ENCODE results near the gene FDX2. TPM values are rescaled to one million over a fixed set of nuclear protein-coding genes. Genes with fewer than 3 reads are reported as not detected.

The FDX2 gene
- total and polyA plus RNA-seq, 2 of the 13 experiments (the other 11 are each of a cell fraction or from before 2014, with no cell fraction given), result 21.0 to 24.7 TPM

GRCh38 chr19:10270616-10271394 is 45.0 kb downstream of the FDX2 start, which contains the start of gene ICAM1 (continued):
- TF ChIP-seq, protein P1, sequence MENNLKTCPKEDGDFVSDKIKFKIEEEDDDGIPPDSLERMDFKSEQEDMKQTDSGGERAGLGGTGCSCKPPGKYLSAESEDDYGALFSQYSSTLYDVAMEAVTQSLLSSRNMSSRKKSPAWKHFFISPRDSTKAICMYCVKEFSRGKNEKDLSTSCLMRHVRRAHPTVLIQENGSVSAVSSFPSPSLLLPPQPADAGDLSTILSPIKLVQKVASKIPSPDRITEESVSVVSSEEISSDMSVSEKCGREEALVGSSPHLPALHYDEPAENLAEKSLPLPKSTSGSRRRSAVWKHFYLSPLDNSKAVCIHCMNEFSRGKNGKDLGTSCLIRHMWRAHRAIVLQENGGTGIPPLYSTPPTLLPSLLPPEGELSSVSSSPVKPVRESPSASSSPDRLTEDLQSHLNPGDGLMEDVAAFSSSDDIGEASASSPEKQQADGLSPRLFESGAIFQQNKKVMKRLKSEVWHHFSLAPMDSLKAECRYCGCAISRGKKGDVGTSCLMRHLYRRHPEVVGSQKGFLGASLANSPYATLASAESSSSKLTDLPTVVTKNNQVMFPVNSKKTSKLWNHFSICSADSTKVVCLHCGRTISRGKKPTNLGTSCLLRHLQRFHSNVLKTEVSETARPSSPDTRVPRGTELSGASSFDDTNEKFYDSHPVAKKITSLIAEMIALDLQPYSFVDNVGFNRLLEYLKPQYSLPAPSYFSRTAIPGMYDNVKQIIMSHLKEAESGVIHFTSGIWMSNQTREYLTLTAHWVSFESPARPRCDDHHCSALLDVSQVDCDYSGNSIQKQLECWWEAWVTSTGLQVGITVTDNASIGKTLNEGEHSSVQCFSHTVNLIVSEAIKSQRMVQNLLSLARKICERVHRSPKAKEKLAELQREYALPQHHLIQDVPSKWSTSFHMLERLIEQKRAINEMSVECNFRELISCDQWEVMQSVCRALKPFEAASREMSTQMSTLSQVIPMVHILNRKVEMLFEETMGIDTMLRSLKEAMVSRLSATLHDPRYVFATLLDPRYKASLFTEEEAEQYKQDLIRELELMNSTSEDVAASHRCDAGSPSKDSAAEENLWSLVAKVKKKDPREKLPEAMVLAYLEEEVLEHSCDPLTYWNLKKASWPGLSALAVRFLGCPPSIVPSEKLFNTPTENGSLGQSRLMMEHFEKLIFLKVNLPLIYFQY (CRISPR knock-in tag; IDR thresholded peaks at IDR 0.05; ENCODE audit: borderline replicate concordance), result peak; percentile 80
- TF ChIP-seq RXRA (CRISPR knock-in tag; IDR thresholded peaks at IDR 0.05) (peak; percentile 97), PITX1 (CRISPR knock-in tag; IDR thresholded peaks at IDR 0.05) (peak; percentile 65; the same call in 1 of the 2 replicates), SAFB2 (CRISPR knock-in tag; IDR thresholded peaks at IDR 0.05; ENCODE audit: borderline replicate concordance, low read depth) (peak; percentile 83), ZBTB20 (CRISPR knock-in tag; IDR thresholded peaks at IDR 0.05; ENCODE audit: borderline replicate concordance, low read depth) (0 out of 2 replicates have a peak, but pooled peaks have one; percentile 48), ADNP (CRISPR knock-in tag; IDR thresholded peaks at IDR 0.05) (peak; percentile 80; the same call in 1 of the 2 replicates), ZBTB7B (CRISPR knock-in tag; IDR thresholded peaks at IDR 0.05) (peak; percentile 90; the same call in 1 of the 2 replicates), ZNF776 (CRISPR knock-in tag; IDR thresholded peaks at IDR 0.05) (peak; percentile 57; the same call in 1 of the 2 replicates), ZMYM3 (CRISPR knock-in tag; IDR thresholded peaks at IDR 0.05) (peak; percentile 97), ZSCAN31 (CRISPR knock-in tag; IDR thresholded peaks at IDR 0.05; ENCODE audit: low read depth) (peak; percentile 97), RFXAP (CRISPR knock-in tag; IDR thresholded peaks at IDR 0.05; ENCODE audit: borderline replicate concordance) (peak; percentile 71), SRSF4 (IDR thresholded peaks at IDR 0.05; ENCODE audit: low read depth, low read length, poor library complexity, severe bottlenecking) (no peak), GPN1 (CRISPR knock-in tag; IDR thresholded peaks at IDR 0.05; ENCODE audit: borderline replicate concordance) (no peak)
- TF ChIP-seq, protein P2, sequence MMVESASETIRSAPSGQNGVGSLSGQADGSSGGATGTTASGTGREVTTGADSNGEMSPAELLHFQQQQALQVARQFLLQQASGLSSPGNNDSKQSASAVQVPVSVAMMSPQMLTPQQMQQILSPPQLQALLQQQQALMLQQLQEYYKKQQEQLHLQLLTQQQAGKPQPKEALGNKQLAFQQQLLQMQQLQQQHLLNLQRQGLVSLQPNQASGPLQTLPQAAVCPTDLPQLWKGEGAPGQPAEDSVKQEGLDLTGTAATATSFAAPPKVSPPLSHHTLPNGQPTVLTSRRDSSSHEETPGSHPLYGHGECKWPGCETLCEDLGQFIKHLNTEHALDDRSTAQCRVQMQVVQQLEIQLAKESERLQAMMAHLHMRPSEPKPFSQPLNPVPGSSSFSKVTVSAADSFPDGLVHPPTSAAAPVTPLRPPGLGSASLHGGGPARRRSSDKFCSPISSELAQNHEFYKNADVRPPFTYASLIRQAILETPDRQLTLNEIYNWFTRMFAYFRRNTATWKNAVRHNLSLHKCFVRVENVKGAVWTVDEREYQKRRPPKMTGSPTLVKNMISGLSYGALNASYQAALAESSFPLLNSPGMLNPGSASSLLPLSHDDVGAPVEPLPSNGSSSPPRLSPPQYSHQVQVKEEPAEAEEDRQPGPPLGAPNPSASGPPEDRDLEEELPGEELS (CRISPR knock-in tag; IDR thresholded peaks at IDR 0.05), result peak; percentile 57; the same call in 1 of the 2 replicates
- TF ChIP-seq, protein P3, sequence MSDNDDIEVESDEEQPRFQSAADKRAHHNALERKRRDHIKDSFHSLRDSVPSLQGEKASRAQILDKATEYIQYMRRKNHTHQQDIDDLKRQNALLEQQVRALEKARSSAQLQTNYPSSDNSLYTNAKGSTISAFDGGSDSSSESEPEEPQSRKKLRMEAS (IDR thresholded peaks at IDR 0.05), result peak; percentile 97
- TF ChIP-seq, protein P4, sequence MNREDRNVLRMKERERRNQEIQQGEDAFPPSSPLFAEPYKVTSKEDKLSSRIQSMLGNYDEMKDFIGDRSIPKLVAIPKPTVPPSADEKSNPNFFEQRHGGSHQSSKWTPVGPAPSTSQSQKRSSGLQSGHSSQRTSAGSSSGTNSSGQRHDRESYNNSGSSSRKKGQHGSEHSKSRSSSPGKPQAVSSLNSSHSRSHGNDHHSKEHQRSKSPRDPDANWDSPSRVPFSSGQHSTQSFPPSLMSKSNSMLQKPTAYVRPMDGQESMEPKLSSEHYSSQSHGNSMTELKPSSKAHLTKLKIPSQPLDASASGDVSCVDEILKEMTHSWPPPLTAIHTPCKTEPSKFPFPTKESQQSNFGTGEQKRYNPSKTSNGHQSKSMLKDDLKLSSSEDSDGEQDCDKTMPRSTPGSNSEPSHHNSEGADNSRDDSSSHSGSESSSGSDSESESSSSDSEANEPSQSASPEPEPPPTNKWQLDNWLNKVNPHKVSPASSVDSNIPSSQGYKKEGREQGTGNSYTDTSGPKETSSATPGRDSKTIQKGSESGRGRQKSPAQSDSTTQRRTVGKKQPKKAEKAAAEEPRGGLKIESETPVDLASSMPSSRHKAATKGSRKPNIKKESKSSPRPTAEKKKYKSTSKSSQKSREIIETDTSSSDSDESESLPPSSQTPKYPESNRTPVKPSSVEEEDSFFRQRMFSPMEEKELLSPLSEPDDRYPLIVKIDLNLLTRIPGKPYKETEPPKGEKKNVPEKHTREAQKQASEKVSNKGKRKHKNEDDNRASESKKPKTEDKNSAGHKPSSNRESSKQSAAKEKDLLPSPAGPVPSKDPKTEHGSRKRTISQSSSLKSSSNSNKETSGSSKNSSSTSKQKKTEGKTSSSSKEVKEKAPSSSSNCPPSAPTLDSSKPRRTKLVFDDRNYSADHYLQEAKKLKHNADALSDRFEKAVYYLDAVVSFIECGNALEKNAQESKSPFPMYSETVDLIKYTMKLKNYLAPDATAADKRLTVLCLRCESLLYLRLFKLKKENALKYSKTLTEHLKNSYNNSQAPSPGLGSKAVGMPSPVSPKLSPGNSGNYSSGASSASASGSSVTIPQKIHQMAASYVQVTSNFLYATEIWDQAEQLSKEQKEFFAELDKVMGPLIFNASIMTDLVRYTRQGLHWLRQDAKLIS (CRISPR knock-in tag; IDR thresholded peaks at IDR 0.05), result no peak
- TF ChIP-seq, protein P5, sequence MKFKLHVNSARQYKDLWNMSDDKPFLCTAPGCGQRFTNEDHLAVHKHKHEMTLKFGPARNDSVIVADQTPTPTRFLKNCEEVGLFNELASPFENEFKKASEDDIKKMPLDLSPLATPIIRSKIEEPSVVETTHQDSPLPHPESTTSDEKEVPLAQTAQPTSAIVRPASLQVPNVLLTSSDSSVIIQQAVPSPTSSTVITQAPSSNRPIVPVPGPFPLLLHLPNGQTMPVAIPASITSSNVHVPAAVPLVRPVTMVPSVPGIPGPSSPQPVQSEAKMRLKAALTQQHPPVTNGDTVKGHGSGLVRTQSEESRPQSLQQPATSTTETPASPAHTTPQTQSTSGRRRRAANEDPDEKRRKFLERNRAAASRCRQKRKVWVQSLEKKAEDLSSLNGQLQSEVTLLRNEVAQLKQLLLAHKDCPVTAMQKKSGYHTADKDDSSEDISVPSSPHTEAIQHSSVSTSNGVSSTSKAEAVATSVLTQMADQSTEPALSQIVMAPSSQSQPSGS (CRISPR knock-in tag; IDR thresholded peaks at IDR 0.05), result peak; percentile 77
